GDM1 (cell line): ENCODE results near the gene CAPN3.

Source experiments
- DNase-seq: peaks from one replicate; lab custom pipeline; 2025; lab: John Stamatoyannopoulos, UW

Gene CAPN3

GRCh38 chr15:42453826-42454225 is 94.5 kb downstream of the CAPN3 start:
- no peak for DNase-seq

- no peak for DNase-seq
Measured at GRCh38 chr15:42456531-42456930, 97.2 kb downstream of the CAPN3 start.

GRCh38 chr15:42456971-42457370 is 97.7 kb downstream of the CAPN3 start:
- DNase-seq: no peak

- no peak for DNase-seq
Measured at GRCh38 chr15:42457445-42458442, 98.4 kb downstream of the CAPN3 start.

- DNase-seq: no peak
Measured at GRCh38 chr15:42461261-42461660, 102.0 kb downstream of the CAPN3 start.
